SK-N-SH (cell line): Measurements from ENCODE around the gene OR7G2.
"Not testable (repeated sequence)": the region's sequence is repeated elsewhere in the genome, so short reads cannot be mapped to it uniquely, and the experiment has no call there.

Experiments used
- CTCF ChIP-seq: fragments of 200-600 bp; sonication (generic); IDR thresholded peaks from 2 replicates; pipeline ENCODE4 v1.6.1; 2017; ENCODE audit warnings: antibody characterized with exemption, mild to moderate bottlenecking, moderate library complexity
- FOXM1 ChIP-seq: IDR thresholded peaks from 2 replicates; pipeline ENCODE4 v1.4.0; 2012; ENCODE audit warnings: low read depth, mild to moderate bottlenecking
- MEF2A ChIP-seq: IDR thresholded peaks from 2 replicates; pipeline ENCODE4 v1.4.0; 2012; ENCODE audit warnings: low read depth, borderline replicate concordance
- RAD21 ChIP-seq: IDR thresholded peaks from 2 replicates; pipeline ENCODE4 v1.6.1; 2012; ENCODE audit warnings: mild to moderate bottlenecking, low read length
- REST ChIP-seq: IDR thresholded peaks from 2 replicates; pipeline ENCODE4 v1.6.1; 2012; ENCODE audit warnings: mild to moderate bottlenecking, low read depth, low read length, moderate library complexity

- TF ChIP-seq RAD21, FOXM1, REST, CTCF, MEF2A: not testable (repeated sequence)
These were observed 51.1 kb downstream of the OR7G2 start for GRCh38 chr19:9056131-9056530.
